NCI-H510A (cell line): ENCODE measurements around the gene RELN.
"Not testable (repeated sequence)": the region's sequence is repeated elsewhere in the genome, so short reads cannot be mapped to it uniquely, and the experiment has no call there.

Experiments
- DNase-seq: peaks from one replicate; lab custom pipeline; 2025; lab: John Stamatoyannopoulos, UW

Gene RELN

GRCh38 chr7:103843689-103844480 is 145.6 kb downstream of the RELN start:
- no peak for DNase-seq

GRCh38 chr7:103833401-103833800 is 156.1 kb downstream of the RELN start:
- DNase-seq: no peak

- no peak for DNase-seq
Measured at GRCh38 chr7:103832438-103832837, 157.0 kb downstream of the RELN start.

- no peak for DNase-seq
Measured at GRCh38 chr7:103824251-103824650, 165.2 kb downstream of the RELN start.

GRCh38 chr7:103823084-103823483 is 166.4 kb downstream of the RELN start:
- DNase-seq: no peak

GRCh38 chr7:103821092-103821491 is 168.4 kb downstream of the RELN start:
- no peak for DNase-seq

- DNase-seq: not testable (repeated sequence)
Measured at GRCh38 chr7:103815972-103816371, 173.5 kb downstream of the RELN start.

- no peak for DNase-seq
Measured at GRCh38 chr7:103813970-103814369, 175.5 kb downstream of the RELN start.

GRCh38 chr7:103811997-103812396 is 177.5 kb downstream of the RELN start:
- no peak for DNase-seq

- DNase-seq: no peak
Measured at GRCh38 chr7:103811290-103811689, 178.2 kb downstream of the RELN start.

- DNase-seq: no peak
Measured at GRCh38 chr7:103810112-103810744, 179.2 kb downstream of the RELN start.

GRCh38 chr7:103809229-103809994 is 180.0 kb downstream of the RELN start:
- DNase-seq: no peak

- no peak for DNase-seq
Measured at GRCh38 chr7:103805346-103805745, 184.1 kb downstream of the RELN start.

- DNase-seq: no peak
Measured at GRCh38 chr7:103803631-103804030, 185.8 kb downstream of the RELN start.

- DNase-seq: no peak
Measured at GRCh38 chr7:103799298-103799697, 190.2 kb downstream of the RELN start.

GRCh38 chr7:103797647-103798307 is 191.7 kb downstream of the RELN start:
- no peak for DNase-seq

- DNase-seq: no peak
Measured at GRCh38 chr7:103796327-103796962, 193.0 kb downstream of the RELN start.

GRCh38 chr7:103795787-103796186 is 193.7 kb downstream of the RELN start:
- no peak for DNase-seq

GRCh38 chr7:103795107-103795506 is 194.4 kb downstream of the RELN start:
- DNase-seq: no peak

- no peak for DNase-seq
Measured at GRCh38 chr7:103794424-103794823, 195.0 kb downstream of the RELN start.

GRCh38 chr7:103793614-103794013 is 195.8 kb downstream of the RELN start:
- no peak for DNase-seq

- no peak for DNase-seq
Measured at GRCh38 chr7:103791894-103792293, 197.6 kb downstream of the RELN start.
